ENCODE data around the gene FADS6. TPM values are rescaled to one million over a fixed set of nuclear protein-coding genes. Genes with fewer than 3 reads are reported as not detected.

Gene FADS6
- total RNA-seq, 2 donors from 2014 or later, result not detected

GRCh38 chr17:74853048-74853397, 40.4 kb downstream of the FADS6 start:
- peaks cover 15% of the 10 kb centered on the region for H3K27me3 ChIP-seq (replicated peaks; ENCODE audit: insufficient read depth)

GRCh38 chr17:74852237-74853047, 41.0 kb downstream of the FADS6 start:
- H3K9me3 ChIP-seq, result no peaks in the 10 kb centered on the region
- H3K27ac ChIP-seq, result no peak overlapping the region
- no peak for DNase-seq (ENCODE audit: low spot score)
- no peak for TF ChIP-seq CTCF (IDR thresholded peaks at IDR 0.05)
- no peak for TF ChIP-seq POLR2A (IDR thresholded peaks at IDR 0.05)
- TF ChIP-seq POLR2AphosphoS5 (IDR thresholded peaks at IDR 0.05), result no peak
- intact Hi-C loops (cut with DNase I), result no loop called here
- H3K36me3 ChIP-seq, result no peaks in the 10 kb centered on the region
- no peak overlapping the region for H3K4me3 ChIP-seq
- H3K27me3 ChIP-seq (replicated peaks; ENCODE audit: insufficient read depth), result peaks cover 15% of the 10 kb centered on the region
- H3K4me1 ChIP-seq (replicated peaks), result no peaks in the 10 kb centered on the region
- WGBS, result 11% methylated on average over 52 of the region's 76 CpGs

More at GRCh38 chr17:74853048-74853397, 40.4 kb downstream of the FADS6 start:
- no peak for DNase-seq (ENCODE audit: low spot score)
- H3K36me3 ChIP-seq, result no peaks in the 10 kb centered on the region
- intact Hi-C loops (cut with DNase I), result no loop called here
- H3K27ac ChIP-seq, result no peak overlapping the region
- H3K9me3 ChIP-seq, result no peaks in the 10 kb centered on the region
- TF ChIP-seq POLR2AphosphoS5 (IDR thresholded peaks at IDR 0.05), result no peak
- no peak for TF ChIP-seq POLR2A (IDR thresholded peaks at IDR 0.05)
- no peak overlapping the region for H3K4me3 ChIP-seq
- no peaks in the 10 kb centered on the region for H3K4me1 ChIP-seq (replicated peaks)
- 16% methylated on average over 9 of the region's 9 CpGs for WGBS

GRCh38 chr17:74851612-74852236, 41.7 kb downstream of the FADS6 start:
- H3K27ac ChIP-seq, result no peak overlapping the region
- H3K9me3 ChIP-seq, result no peaks in the 10 kb centered on the region
- DNase-seq (ENCODE audit: low spot score), result no peak
- no peaks in the 10 kb centered on the region for H3K4me1 ChIP-seq (replicated peaks)
- no peaks in the 10 kb centered on the region for H3K36me3 ChIP-seq
- intact Hi-C loops (cut with DNase I), result no loop called here
- 61% methylated on average over 20 of the region's 29 CpGs for whole genome bisulfite sequencing
- TF ChIP-seq POLR2AphosphoS5 (IDR thresholded peaks at IDR 0.05), result no peak
- no peak for TF ChIP-seq CTCF (IDR thresholded peaks at IDR 0.05)
- no peak for TF ChIP-seq POLR2A (IDR thresholded peaks at IDR 0.05)
- peaks cover 15% of the 10 kb centered on the region for H3K27me3 ChIP-seq (replicated peaks; ENCODE audit: insufficient read depth)
- no peak overlapping the region for H3K4me3 ChIP-seq

GRCh38 chr17:74850914-74851313, 42.5 kb downstream of the FADS6 start:
- TF ChIP-seq POLR2AphosphoS5 (IDR thresholded peaks at IDR 0.05) (no peak), CTCF (IDR thresholded peaks at IDR 0.05) (no peak), POLR2A (IDR thresholded peaks at IDR 0.05) (no peak)
- intact Hi-C loops (cut with DNase I), result no loop called here

GRCh38 chr17:74850310-74850709, 43.1 kb downstream of the FADS6 start:
- H3K4me3 ChIP-seq, result no peak overlapping the region
- H3K27me3 ChIP-seq (replicated peaks; ENCODE audit: insufficient read depth), result peaks cover 9% of the 10 kb centered on the region
- H3K4me1 ChIP-seq (replicated peaks), result no peaks in the 10 kb centered on the region
- H3K36me3 ChIP-seq, result no peaks in the 10 kb centered on the region
- TF ChIP-seq CTCF (IDR thresholded peaks at IDR 0.05) (no peak), POLR2AphosphoS5 (IDR thresholded peaks at IDR 0.05) (no peak), POLR2A (IDR thresholded peaks at IDR 0.05) (no peak)
- no peak overlapping the region for H3K27ac ChIP-seq
- H3K9me3 ChIP-seq, result no peaks in the 10 kb centered on the region
- no peak for DNase-seq (ENCODE audit: low spot score)
- intact Hi-C loops (cut with DNase I), result no loop called here
- 85% methylated on average over 17 of the region's 17 CpGs for WGBS

More at GRCh38 chr17:74850914-74851313, 42.5 kb downstream of the FADS6 start:
- Histone ChIP-seq H3K4me3 (no peak overlapping the region), H3K27ac (no peak overlapping the region), H3K4me1 (replicated peaks) (no peaks in the 10 kb centered on the region), H3K27me3 (replicated peaks; ENCODE audit: insufficient read depth) (peaks cover 15% of the 10 kb centered on the region), H3K36me3 (no peaks in the 10 kb centered on the region), H3K9me3 (no peaks in the 10 kb centered on the region)
- no peak for DNase-seq (ENCODE audit: low spot score)
- WGBS, result 74% methylated on average over 3 of the region's 3 CpGs

Data from prostate gland (tissue), 2 donors.